IMR-90 (cell line): ENCODE data around the gene METTL23. TPM values are rescaled to one million over a fixed set of nuclear protein-coding genes. Genes with fewer than 3 reads are reported as not detected.

ENCODE experiments used
- ATAC-seq: fragments of 200-7000 bp; cut with Tn5 transposase; 2 replicates; pipeline ENCODE4 v1.9.1; 2020; ENCODE audit warnings: low read depth, mild to moderate bottlenecking, moderate library complexity
- BruUV-seq: library from RNA; stranded (reverse); fragments of 400-500 nt; replicated peaks from 2 replicates; lab custom pipeline; 2021; lab: Mats Ljungman, UMichigan
- CTCF ChIA-PET: fragments of 300-600 bp; formaldehyde crosslinking; extraction: SDS; loops from one replicate; lab custom pipeline; 2021; ENCODE audit warnings: antibody characterized with exemption; lab: Yijun Ruan, JAX
- POLR2A ChIA-PET: fragments of 300-600 bp; sonication (Branson Sonifier 250); formaldehyde crosslinking; loops from one replicate; lab custom pipeline; 2022; ENCODE audit warnings: antibody characterized with exemption; ENCODE audit not compliant: unreplicated experiment; lab: Charles Lee
- DNase-seq: peaks from one replicate; pipeline ENCODE4 v3.0.0; 2013
- H2AFZ ChIP-seq: replicated peaks from 2 replicates; pipeline ENCODE3; 2013; ENCODE audit warnings: low read length, mild to moderate bottlenecking; ENCODE audit not compliant: poor library complexity
- H2AK5ac ChIP-seq: 2 replicates; pipeline ENCODE4 v1.6.1; 2013; ENCODE audit warnings: low read depth, low read length, inconsistent platforms
- H2AK9ac ChIP-seq: replicated peaks from 2 replicates; pipeline ENCODE3; 2013; ENCODE audit warnings: mild to moderate bottlenecking, low read depth, low read length, moderate library complexity; ENCODE audit not compliant: poor library complexity
- H2BK120ac ChIP-seq: 2 replicates; pipeline ENCODE4 v1.6.1; 2013; ENCODE audit warnings: low read depth, low read length, inconsistent platforms
- H2BK15ac ChIP-seq: 3 replicates; pipeline ENCODE4 v1.6.1; 2013; ENCODE audit warnings: low read depth, low read length, inconsistent platforms
- H2BK20ac ChIP-seq: 2 replicates; pipeline ENCODE4 v1.6.1; 2013; ENCODE audit warnings: low read depth, mild to moderate bottlenecking, inconsistent platforms, low read length, moderate library complexity
- H2BK5ac ChIP-seq: 2 replicates; pipeline ENCODE4 v1.6.1; 2013; ENCODE audit warnings: mild to moderate bottlenecking, low read depth, low read length, inconsistent platforms; ENCODE audit not compliant: poor library complexity, severe bottlenecking
- H3K14ac ChIP-seq: replicated peaks from 2 replicates; pipeline ENCODE4 v1.6.1; 2013; ENCODE audit warnings: low read depth, low read length, inconsistent platforms
- H3K18ac ChIP-seq: 2 replicates; pipeline ENCODE4 v1.6.1; 2013; ENCODE audit warnings: low read depth, low read length, control low read depth
- H3K23ac ChIP-seq: 2 replicates; pipeline ENCODE4 v1.6.1; 2013; ENCODE audit warnings: low read depth, low read length, inconsistent platforms
- H3K27ac ChIP-seq: 2 replicates; pipeline ENCODE4 v1.5.1; 2013; ENCODE audit warnings: mild to moderate bottlenecking, control low read depth, low read length; ENCODE audit not compliant: insufficient read depth
- H3K27me3 ChIP-seq: 2 replicates; pipeline ENCODE4 v1.6.1; 2013; ENCODE audit warnings: low read length; ENCODE audit not compliant: control insufficient read depth, insufficient read depth
- H3K36me3 ChIP-seq: 2 replicates; pipeline ENCODE4 v1.6.1; 2013; ENCODE audit warnings: low read length, mixed read lengths; ENCODE audit not compliant: control insufficient read depth, insufficient read depth
- H3K4ac ChIP-seq: 2 replicates; pipeline ENCODE4 v1.6.1; 2013; ENCODE audit warnings: low read depth, low read length, inconsistent platforms
- H3K4me1 ChIP-seq: 2 replicates; pipeline ENCODE4 v1.6.1; 2013; ENCODE audit warnings: low read length, mixed read lengths; ENCODE audit not compliant: control insufficient read depth, insufficient read depth
- H3K4me2 ChIP-seq: 2 replicates; pipeline ENCODE4 v1.6.1; 2013; ENCODE audit warnings: low read depth, mild to moderate bottlenecking, control low read depth, low read length, moderate library complexity
- H3K4me3 ChIP-seq: 2 replicates; pipeline ENCODE4 v1.5.1; 2013; ENCODE audit warnings: low read depth, mild to moderate bottlenecking, control low read depth, low read length, moderate library complexity; ENCODE audit not compliant: insufficient read depth
- H3K56ac ChIP-seq: 2 replicates; pipeline ENCODE4 v1.6.1; 2013; ENCODE audit warnings: low read length, inconsistent platforms; ENCODE audit not compliant: insufficient read depth; ENCODE audit errors: extremely low read depth
- H3K79me1 ChIP-seq, 2 experiments: 2 replicates each; pipeline ENCODE4 v1.6.1; 2013; ENCODE audit warnings: low read length in 2 of 2, inconsistent platforms in 1 of 2, low read depth in 1 of 2
- H3K9ac ChIP-seq: 2 replicates; pipeline ENCODE4 v1.6.1; 2013; ENCODE audit warnings: low read depth, low read length, control low read depth
- H3K9me1 ChIP-seq: 2 replicates; pipeline ENCODE4 v1.6.1; 2013; ENCODE audit warnings: low read length, inconsistent platforms; ENCODE audit not compliant: insufficient read depth
- H3K9me3 ChIP-seq: 2 replicates; pipeline ENCODE4 v1.6.1; 2013; ENCODE audit warnings: low read length; ENCODE audit not compliant: control insufficient read depth, insufficient read depth
- H4K20me1 ChIP-seq: 2 replicates; pipeline ENCODE4 v1.6.1; 2013; ENCODE audit warnings: low read length, inconsistent platforms; ENCODE audit not compliant: insufficient read depth
- H4K5ac ChIP-seq: 2 replicates; pipeline ENCODE4 v1.6.1; 2013; ENCODE audit warnings: mild to moderate bottlenecking, low read depth, low read length, control low read depth
- H4K8ac ChIP-seq, 2 experiments: 2 replicates each; pipeline ENCODE4 v1.6.1; 2013; ENCODE audit warnings: low read depth in 2 of 2, low read length in 2 of 2, control low read depth in 1 of 2, inconsistent platforms in 1 of 2
- H4K91ac ChIP-seq: 2 replicates; pipeline ENCODE4 v1.6.1; 2013; ENCODE audit warnings: low read depth, low read length, inconsistent platforms; ENCODE audit not compliant: insufficient read depth
- CHD1 ChIP-seq: IDR thresholded peaks from 2 replicates; pipeline ENCODE4 v1.6.1; 2012; ENCODE audit warnings: low read depth, low read length, improper control_type of control experiment
- FOS ChIP-seq: fragments of 150-350 bp; IDR thresholded peaks from 2 replicates; pipeline ENCODE4 v1.6.1; 2016; ENCODE audit warnings: low read depth, low read length
- MXI1 ChIP-seq: IDR thresholded peaks from 2 replicates; pipeline ENCODE4 v1.6.1; 2012; ENCODE audit warnings: low read depth, mild to moderate bottlenecking, low read length, moderate library complexity, borderline replicate concordance
- POLR2A ChIP-seq: IDR thresholded peaks from 2 replicates; pipeline ENCODE4 v1.6.1; 2012; ENCODE audit warnings: mild to moderate bottlenecking, low read depth, low read length
- RAD21 ChIP-seq: IDR thresholded peaks from 2 replicates; pipeline ENCODE4 v1.6.1; 2012; ENCODE audit warnings: low read length, improper control_type of control experiment
- RFX5 ChIP-seq: IDR thresholded peaks from 2 replicates; pipeline ENCODE4 v1.8.0; 2012; ENCODE audit warnings: low read depth, mild to moderate bottlenecking, low read length, moderate library complexity
- whole genome bisulfite sequencing, 2 experiments: methylation state at CpG; one replicate each; pipeline versions ENCODE4 v1.1.5 to v1.1.7; 2013; ENCODE audit warnings: missing lambda C conversion rate in 2 of 2; ENCODE audit not compliant: insufficient read length in 1 of 2; ENCODE audit errors: extremely low coverage in 2 of 2; 5-methylcytosine and 5-hydroxymethylcytosine counted together
- dilution Hi-C: fragments of 300-500 bp; cut with HindIII; formaldehyde crosslinking; loops from one replicate; pipeline ENCODE4 v1.14.3; 2018; ENCODE audit warnings: low sequenced_read_pairs; ENCODE audit not compliant: unreplicated experiment
- in situ Hi-C: fragments of 300-500 bp; cut with MboI; formaldehyde crosslinking; loops from 3 replicates; pipeline ENCODE4 v1.14.3; 2019; ENCODE audit warnings: low sequenced_read_pairs, inconsistent platforms, mixed read lengths
- intact Hi-C: fragments of 100-400 bp; cut with micrococcal nuclease; formaldehyde crosslinking; loops from 2 replicates; pipeline ENCODE4 v1.10.0; 2022
- polyA plus RNA-seq, 3 experiments: library from polyadenylated mRNA; depleted of rRNA; stranded (reverse); fragments of >200 nt; gene quantifications; 2 replicates each; pipeline ENCODE4 v1.2.3, GENCODE V29; 2012; ENCODE audit warnings: low replicate concordance in 1 of 3
- total RNA-seq: library from RNA; depleted of rRNA; stranded (reverse); fragments of >200 nt; gene quantifications from 2 replicates; pipeline ENCODE4 v1.2.3, GENCODE V29; 2012

METTL23 gene
- total and polyA plus RNA-seq, 2 of the 4 experiments (the other 2 are of a cell fraction): 18.8 to 32.1 TPM

DNA sequence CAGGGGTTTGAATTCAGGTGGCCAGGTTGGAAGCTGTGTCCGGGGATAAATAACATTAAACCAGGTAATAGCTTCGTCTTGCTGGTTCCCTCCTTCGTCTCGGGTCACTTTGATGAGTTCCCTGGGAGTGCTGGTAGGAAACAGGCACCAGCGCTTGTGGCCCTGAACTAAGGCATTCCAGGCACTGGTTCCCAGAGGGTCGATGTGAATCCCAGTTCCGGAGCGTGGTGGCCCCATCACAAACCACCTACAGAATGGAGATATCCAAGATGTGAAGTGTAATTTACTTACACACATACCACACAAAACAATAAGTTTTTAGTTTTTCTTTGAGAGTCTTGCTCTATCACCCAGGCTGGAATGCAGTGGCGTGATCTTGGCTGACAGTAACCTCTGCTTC lies 2.8 kb upstream of the METTL23 start:
- CTCF ChIA-PET: no interaction called here
- no peak overlapping the region for H3K27ac ChIP-seq

More for the DNA sequence above, 2.8 kb upstream of the METTL23 start:
- Histone ChIP-seq H3K4me2 (no peak overlapping the region), H4K20me1 (peaks cover 43% of the 10 kb centered on the region), H3K14ac (no peak overlapping the region), H2BK20ac (no peak overlapping the region), H3K23ac (peak overlapping the region; percentile 71; the same call in 1 of the 2 replicates), H3K18ac (no peak overlapping the region), H3K27me3 (no peaks in the 10 kb centered on the region), H2BK5ac (no peak overlapping the region), H2BK15ac (no peak overlapping the region), H2AFZ (no peak overlapping the region), H2BK120ac (no peak overlapping the region), H3K4ac (no peak overlapping the region), H3K36me3 (peaks cover 45% of the 10 kb centered on the region), H2AK9ac (no peak overlapping the region), H4K91ac (no peak overlapping the region), H4K5ac (no peak overlapping the region), H3K9me3 (no peaks in the 10 kb centered on the region), H3K4me1 (peaks cover 6% of the 10 kb centered on the region), H2AK5ac (no peak overlapping the region), H4K8ac (no peak overlapping the region), H3K79me1 (peaks cover 32 to 73% of the 10 kb centered on the region in 2 experiments), H3K56ac (no peak overlapping the region), H3K9me1 (peaks cover 2% of the 10 kb centered on the region; the same call in 1 of the 2 replicates), H3K4me3 (no peak overlapping the region), H3K9ac (no peak overlapping the region)
- ATAC-seq: no peak
- no CpG with 5 or more reads among the region's 9 CpGs for WGBS, 2 experiments
- dilution Hi-C loops (no loop called here), in situ Hi-C loops (no loop called here), intact Hi-C loops (no loop called here)
- no peak for DNase-seq
- no TSS peak for BruUV-seq
- no peak; the same call in 1 of the 2 replicates for TF ChIP-seq POLR2A
- TF ChIP-seq MXI1: no peak
- no peak for TF ChIP-seq FOS
- TF ChIP-seq RAD21: no peak
- no peak for TF ChIP-seq CHD1
- no peak for TF ChIP-seq RFX5
- POLR2A ChIA-PET: no interaction called here
